Esophagus muscularis mucosa (tissue), 3 donors: ENCODE data around the gene SYNGR1.
A peak's percentile ranks its signal among the peaks of the same experiment; 100 is the strongest.

ENCODE experiments used
- POLR2A ChIP-seq: fragments of 450-650 bp; IDR thresholded peaks from one replicate; pipeline ENCODE4 v1.6.1; 2017; ENCODE audit warnings: antibody characterized with exemption, moderate library complexity, mild to moderate bottlenecking, low read depth
- POLR2AphosphoS5 ChIP-seq, 2 donors: sonication (generic); formaldehyde crosslinking; IDR thresholded peaks; one replicate each; pipeline ENCODE4 v1.6.1; 2017; ENCODE audit warnings: antibody characterized with exemption in 2 of 2
- TF ChIP-seq, protein P1 (sequence below), 3 experiments: fragments of 200-600 bp in 2 of 3; fragments of 450-650 bp in 1 of 3; sonication (generic) in 2 of 3; IDR thresholded peaks; one replicate each; pipeline ENCODE4 v1.5.1; 2017 to 2019; ENCODE audit warnings: antibody characterized with exemption in 3 of 3, mild to moderate bottlenecking in 2 of 3, moderate library complexity in 1 of 3

DNA sequence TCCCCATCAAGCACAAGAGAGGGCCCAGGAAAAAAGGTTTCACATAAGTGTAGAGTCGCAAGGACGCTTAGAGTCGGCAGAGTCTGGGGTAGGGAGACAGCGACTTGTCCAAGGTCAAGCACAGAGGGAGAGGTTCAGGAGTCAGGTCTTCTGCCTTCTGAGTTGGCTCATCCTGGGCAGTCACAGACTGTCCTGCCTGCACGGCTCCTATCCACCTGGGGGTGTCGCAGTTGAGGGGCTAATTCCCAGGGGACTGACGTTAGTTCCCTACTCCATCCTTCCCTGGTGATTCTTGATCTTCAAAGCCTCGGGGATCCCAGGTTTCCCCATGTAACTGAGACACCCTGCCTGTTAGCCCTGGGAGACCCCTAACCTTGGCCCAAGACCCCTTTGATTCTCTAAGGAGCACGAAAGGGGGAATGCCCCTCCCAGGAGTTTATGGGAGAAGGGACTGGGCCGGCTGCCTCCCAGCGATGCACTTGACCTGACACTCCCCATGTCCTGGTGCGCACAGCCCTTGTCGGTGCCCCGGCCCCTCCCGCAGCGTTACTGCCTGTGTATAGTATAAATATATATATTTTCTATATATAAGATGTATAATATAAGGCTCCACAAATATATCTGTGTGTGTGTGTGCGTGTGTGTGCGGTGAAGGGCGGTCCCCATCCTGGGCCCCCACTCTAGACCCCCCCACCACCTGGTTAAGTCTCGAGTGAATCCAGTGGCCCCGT is 35.1 kb downstream of the SYNGR1 start:
- TF ChIP-seq, protein P1, sequence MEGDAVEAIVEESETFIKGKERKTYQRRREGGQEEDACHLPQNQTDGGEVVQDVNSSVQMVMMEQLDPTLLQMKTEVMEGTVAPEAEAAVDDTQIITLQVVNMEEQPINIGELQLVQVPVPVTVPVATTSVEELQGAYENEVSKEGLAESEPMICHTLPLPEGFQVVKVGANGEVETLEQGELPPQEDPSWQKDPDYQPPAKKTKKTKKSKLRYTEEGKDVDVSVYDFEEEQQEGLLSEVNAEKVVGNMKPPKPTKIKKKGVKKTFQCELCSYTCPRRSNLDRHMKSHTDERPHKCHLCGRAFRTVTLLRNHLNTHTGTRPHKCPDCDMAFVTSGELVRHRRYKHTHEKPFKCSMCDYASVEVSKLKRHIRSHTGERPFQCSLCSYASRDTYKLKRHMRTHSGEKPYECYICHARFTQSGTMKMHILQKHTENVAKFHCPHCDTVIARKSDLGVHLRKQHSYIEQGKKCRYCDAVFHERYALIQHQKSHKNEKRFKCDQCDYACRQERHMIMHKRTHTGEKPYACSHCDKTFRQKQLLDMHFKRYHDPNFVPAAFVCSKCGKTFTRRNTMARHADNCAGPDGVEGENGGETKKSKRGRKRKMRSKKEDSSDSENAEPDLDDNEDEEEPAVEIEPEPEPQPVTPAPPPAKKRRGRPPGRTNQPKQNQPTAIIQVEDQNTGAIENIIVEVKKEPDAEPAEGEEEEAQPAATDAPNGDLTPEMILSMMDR (IDR thresholded peaks at IDR 0.05), result peak in 1 of 3 experiments; percentile 27
- TF ChIP-seq POLR2A (no peak), POLR2AphosphoS5 (IDR thresholded peaks at IDR 0.05) (no peak)
